Omental fat pad (tissue), 4 donors: ENCODE measurements around the gene URM1. TPM values are rescaled to one million over a fixed set of nuclear protein-coding genes. Genes with fewer than 3 reads are reported as not detected.
"Not testable (repeated sequence)": the region's sequence is repeated elsewhere in the genome, so short reads cannot be mapped to it uniquely, and the experiment has no call there.

Experiments used
- ATAC-seq: fragments of 150-250 bp; one replicate; pipeline ENCODE4 v1.9.1; 2016; ENCODE audit warnings: mild to moderate bottlenecking, moderate library complexity; ENCODE audit not compliant: low FRiP score
- DNase-seq: peaks from one replicate; pipeline ENCODE4 v3.0.0-alpha.2; 2019; ENCODE audit warnings: low spot score
- total RNA-seq, 4 donors: library from RNA; depleted of rRNA; stranded (reverse); fragments of >200 nt; gene quantifications; one replicate each; pipeline ENCODE4 v1.1.0, GENCODE V29; 2016
- TF ChIP-seq, protein P1 (sequence below), 3 donors: fragments of 450-650 bp; IDR thresholded peaks; one replicate each; pipeline ENCODE4 v1.5.1; 2016 to 2017; ENCODE audit warnings: antibody characterized with exemption in 3 of 3, mild to moderate bottlenecking in 3 of 3, moderate library complexity in 2 of 3

URM1 gene
- total RNA-seq, 4 donors from 2014 or later = 19.8 to 26.0 (median 23.8) TPM

DNA sequence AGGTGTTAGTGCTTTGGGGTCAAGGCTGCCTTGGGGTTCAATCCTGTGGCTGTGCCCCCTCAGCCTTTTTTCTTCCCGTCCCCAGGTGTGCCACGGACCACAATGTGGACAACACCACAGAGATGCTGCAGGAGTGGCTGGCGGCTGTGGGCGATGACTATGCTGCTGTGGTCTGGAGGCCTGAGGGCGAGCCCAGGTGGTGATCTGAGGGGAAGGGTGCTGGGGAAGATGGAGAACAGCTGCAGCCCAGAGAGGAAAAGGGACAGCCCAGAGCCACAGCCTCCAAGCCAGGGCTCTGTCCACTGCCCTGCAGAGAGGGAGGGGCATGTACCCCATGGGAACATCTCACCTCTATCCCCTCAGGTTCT lies 51.6 kb downstream of the URM1 start:
- TF ChIP-seq, protein P1, sequence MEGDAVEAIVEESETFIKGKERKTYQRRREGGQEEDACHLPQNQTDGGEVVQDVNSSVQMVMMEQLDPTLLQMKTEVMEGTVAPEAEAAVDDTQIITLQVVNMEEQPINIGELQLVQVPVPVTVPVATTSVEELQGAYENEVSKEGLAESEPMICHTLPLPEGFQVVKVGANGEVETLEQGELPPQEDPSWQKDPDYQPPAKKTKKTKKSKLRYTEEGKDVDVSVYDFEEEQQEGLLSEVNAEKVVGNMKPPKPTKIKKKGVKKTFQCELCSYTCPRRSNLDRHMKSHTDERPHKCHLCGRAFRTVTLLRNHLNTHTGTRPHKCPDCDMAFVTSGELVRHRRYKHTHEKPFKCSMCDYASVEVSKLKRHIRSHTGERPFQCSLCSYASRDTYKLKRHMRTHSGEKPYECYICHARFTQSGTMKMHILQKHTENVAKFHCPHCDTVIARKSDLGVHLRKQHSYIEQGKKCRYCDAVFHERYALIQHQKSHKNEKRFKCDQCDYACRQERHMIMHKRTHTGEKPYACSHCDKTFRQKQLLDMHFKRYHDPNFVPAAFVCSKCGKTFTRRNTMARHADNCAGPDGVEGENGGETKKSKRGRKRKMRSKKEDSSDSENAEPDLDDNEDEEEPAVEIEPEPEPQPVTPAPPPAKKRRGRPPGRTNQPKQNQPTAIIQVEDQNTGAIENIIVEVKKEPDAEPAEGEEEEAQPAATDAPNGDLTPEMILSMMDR (IDR thresholded peaks at IDR 0.05) = no peak
- ATAC-seq (no peak), DNase-seq (no peak)

DNA sequence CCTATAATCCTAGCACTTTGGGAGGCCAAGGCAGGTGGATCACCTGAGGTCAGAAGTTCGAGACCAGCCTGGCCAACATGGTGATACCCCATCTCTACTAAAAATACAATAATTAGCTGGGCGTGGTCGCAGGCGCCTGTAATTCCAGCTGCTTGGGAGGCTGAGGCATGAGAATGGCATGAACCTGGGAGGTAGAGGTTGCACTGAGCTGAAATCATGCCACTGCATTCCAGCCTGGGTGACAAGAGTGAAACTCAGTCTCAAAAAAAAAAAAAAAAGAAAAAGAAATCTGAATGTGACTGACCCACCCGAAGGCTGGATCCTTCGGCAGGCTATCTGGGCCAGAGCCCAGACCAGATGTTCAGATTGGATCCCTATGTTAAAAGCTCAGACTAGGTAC lies 52.2 kb downstream of the URM1 start:
- not testable (repeated sequence) for ATAC-seq, DNase-seq

DNA sequence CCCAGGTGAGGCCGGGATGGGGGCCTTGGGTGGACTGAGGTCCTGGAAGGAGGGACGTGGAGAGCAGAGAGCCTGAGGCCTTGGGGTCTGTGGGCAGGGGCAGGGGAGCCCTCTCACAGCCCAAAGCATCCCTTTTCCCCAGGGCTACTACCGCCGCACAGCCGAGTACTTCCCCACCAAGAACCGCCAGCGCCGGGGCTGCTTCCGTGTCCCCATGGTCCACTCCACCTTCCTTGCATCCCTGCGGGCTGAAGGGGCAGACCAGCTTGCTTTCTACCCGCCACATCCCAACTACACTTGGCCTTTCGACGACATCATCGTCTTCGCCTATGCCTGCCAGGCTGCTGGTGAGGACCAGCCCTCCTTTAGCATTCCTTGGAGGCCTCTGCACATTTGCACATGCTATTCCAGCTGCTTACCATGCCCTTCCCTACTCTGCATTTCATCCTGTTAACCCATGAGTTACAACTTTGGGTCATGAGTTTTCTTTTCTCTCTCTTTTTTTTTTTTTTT lies 53.1 kb downstream of the URM1 start:
- no peak for DNase-seq
- ATAC-seq = no peak
- TF ChIP-seq, protein P1 (IDR thresholded peaks at IDR 0.05) = no peak

DNA sequence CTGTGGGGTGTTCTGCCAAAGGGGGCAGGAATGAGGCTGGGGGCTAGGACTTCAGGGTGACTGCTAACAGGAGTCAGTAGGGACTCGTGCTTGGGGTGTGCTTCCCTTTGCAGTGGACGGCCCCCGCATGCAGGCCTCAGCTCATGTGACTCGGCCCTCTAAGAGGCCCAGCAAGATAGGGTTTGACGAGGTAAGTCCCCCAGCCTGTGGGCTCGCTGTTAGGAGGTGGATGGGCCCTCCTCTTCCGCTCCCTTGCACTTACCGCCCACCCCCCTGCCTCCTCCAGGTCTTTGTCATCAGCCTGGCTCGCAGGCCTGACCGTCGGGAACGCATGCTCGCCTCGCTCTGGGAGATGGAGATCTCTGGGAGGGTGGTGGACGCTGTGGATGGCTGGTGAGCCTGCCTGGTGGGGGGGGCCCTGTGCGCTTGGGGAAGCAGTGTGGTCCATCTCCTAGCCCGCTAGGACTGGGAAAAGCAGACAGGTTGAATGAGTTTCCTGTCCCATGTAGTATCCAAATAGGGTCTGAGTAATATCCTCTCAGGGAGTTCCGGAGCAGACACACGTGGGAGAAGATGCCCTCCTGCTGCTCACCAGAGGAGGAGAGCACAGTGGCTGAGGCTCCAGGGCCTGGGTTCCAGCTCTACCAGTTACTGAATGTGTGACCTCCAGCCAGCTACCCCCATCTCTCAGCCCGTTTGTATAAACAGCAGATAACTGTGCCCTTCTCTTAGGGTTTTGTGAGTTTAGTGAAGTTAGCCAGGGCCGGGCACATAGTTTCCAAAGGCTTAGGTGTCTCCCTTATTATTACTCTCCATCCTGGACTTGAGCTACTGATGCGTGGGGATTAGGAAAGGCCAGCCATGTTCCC lies 57.7 kb downstream of the URM1 start:
- no peak for DNase-seq
- ATAC-seq = no peak

DNA sequence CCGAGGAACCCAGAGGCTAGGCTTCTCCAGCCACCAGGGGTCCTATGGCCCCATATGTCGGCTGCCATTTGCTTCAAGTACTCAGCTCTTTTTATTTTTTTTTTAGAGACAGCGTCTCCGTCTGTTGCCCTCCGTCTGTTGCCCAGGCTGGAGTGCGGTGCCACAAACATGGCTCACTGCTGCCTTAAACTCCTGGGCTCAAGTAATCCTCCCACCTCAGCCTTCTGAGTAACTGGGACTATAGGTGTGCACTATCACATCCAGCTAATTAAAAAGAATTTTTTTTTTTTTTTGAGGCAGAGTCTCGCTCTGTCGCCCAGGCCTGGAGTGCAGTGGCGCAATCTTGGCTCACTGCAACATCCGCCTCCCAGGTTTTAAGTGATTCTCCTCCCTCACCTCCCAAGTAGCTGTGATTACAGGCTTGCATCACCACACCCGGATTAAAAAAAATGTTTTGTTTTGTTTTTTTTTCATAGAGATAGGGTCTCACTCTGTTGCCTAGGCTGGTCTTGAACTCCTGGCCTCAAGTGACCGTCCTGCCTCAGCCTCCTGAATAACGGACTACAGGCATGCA lies 58.4 kb downstream of the URM1 start:
- TF ChIP-seq, protein P1 (IDR thresholded peaks at IDR 0.05) = no peak
- DNase-seq (no peak), ATAC-seq (no peak)

More for the DNA sequence above, 57.7 kb downstream of the URM1 start:
- TF ChIP-seq, protein P1 (IDR thresholded peaks at IDR 0.05) = no peak

DNA sequence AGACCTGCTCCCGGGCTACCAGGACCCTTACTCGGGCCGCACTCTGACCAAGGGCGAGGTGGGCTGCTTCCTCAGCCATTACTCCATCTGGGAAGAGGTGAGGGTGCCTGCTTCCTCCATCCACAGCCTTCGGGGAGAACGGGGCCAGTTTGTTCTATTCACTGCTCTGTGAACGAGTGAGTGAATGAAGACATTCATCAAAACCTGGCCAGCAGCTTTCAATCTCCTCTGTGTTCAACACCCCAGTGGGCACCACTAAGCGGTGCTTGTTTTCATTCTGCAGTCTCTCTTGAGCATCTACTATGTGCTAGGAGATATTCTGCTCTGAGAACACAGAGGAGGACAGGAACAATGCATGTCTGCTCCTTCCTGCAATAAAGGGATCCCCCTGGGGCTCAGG lies 60.0 kb downstream of the URM1 start:
- DNase-seq (no peak), ATAC-seq (no peak)
- TF ChIP-seq, protein P1 (IDR thresholded peaks at IDR 0.05) = no peak

DNA sequence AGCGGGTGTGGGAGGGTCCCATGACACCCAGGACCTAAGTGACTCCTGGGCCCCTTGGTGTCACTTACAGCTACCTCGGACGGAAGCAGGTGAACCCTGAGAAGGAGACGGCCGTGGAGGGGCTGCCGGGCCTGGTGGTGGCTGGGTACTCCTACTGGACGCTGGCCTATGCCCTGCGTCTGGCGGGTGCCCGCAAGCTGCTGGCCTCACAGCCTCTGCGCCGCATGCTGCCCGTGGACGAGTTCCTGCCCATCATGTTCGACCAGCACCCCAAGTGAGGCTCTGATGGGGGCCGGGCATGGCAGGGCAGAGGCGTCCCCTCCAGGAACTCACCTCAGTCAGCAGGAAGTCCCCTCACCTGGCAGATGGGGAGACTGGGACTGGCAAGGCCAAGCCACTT lies 63.2 kb downstream of the URM1 start:
- no peak for ATAC-seq
- TF ChIP-seq, protein P1 (IDR thresholded peaks at IDR 0.05) = no peak
- no peak for DNase-seq
